Thoracic aorta (tissue), 2 donors: Measurements from ENCODE around the gene TEX101. TPM values are rescaled to one million over a fixed set of nuclear protein-coding genes. Genes with fewer than 3 reads are reported as not detected.

Source experiments
- ATAC-seq: fragments of 150-250 bp; one replicate; pipeline ENCODE4 v1.8.0; 2017; ENCODE audit warnings: low read depth; ENCODE audit not compliant: insufficient number of reproducible peaks, low FRiP score
- DNase-seq: peaks from one replicate; pipeline ENCODE4 v3.0.0-alpha.2; 2020; ENCODE audit warnings: low spot score
- H3K27ac ChIP-seq, 2 donors: fragments of 200-600 bp; sonication (generic); 1 replicate in 1 of 2; 2 replicates in 1 of 2; pipeline ENCODE4 v1.5.1; 2016; ENCODE audit warnings: mild to moderate bottlenecking in 2 of 2, moderate library complexity in 2 of 2
- H3K27me3 ChIP-seq: fragments of 200-600 bp; sonication (generic); replicated peaks from 2 replicates; pipeline ENCODE4 v1.6.0; 2016; ENCODE audit warnings: mild to moderate bottlenecking; ENCODE audit not compliant: insufficient read depth
- H3K36me3 ChIP-seq: fragments of 200-600 bp; sonication (generic); one replicate; pipeline ENCODE4 v1.5.1; 2016
- H3K4me1 ChIP-seq, 2 donors: fragments of 200-600 bp; sonication (generic); 1 replicate in 1 of 2; 2 replicates in 1 of 2; pipeline versions ENCODE4 v1.5.1 to v1.6.0; 2016; ENCODE audit warnings: low read depth in 2 of 2, mild to moderate bottlenecking in 1 of 2; ENCODE audit not compliant: control insufficient read depth in 1 of 2
- H3K4me3 ChIP-seq: fragments of 200-600 bp; sonication (generic); 2 replicates; pipeline ENCODE4 v1.5.1; 2016; ENCODE audit warnings: mild to moderate bottlenecking
- H3K9me3 ChIP-seq: fragments of 200-600 bp; sonication (generic); 2 replicates; pipeline ENCODE4 v1.5.1; 2016
- total RNA-seq, 2 donors: library from RNA; depleted of rRNA; stranded (reverse); fragments of >200 nt; gene quantifications; one replicate each; pipeline versions ENCODE4 v1.1.0 to v1.2.3, GENCODE V29; 2016
- TF ChIP-seq, protein P1 (sequence below): fragments of 200-600 bp; sonication (generic); IDR thresholded peaks from one replicate; pipeline ENCODE4 v1.5.1; 2019; ENCODE audit warnings: antibody characterized with exemption

TEX101 gene
- total RNA-seq, 2 donors from 2014 or later = not detected

- Histone ChIP-seq H3K27ac (peak within 1 kb of the TSS; percentile 76 to 82), H3K4me3 (peak within 1 kb of the TSS; percentile 87), H3K36me3 (no peaks in the 10 kb centered on the region), H3K9me3 (no peaks in the 10 kb centered on the region), H3K27me3 (no peaks in the 10 kb centered on the region), H3K4me1 (peaks cover 7 to 20% of the 10 kb centered on the region in 2 donors)
- TF ChIP-seq, protein P1, sequence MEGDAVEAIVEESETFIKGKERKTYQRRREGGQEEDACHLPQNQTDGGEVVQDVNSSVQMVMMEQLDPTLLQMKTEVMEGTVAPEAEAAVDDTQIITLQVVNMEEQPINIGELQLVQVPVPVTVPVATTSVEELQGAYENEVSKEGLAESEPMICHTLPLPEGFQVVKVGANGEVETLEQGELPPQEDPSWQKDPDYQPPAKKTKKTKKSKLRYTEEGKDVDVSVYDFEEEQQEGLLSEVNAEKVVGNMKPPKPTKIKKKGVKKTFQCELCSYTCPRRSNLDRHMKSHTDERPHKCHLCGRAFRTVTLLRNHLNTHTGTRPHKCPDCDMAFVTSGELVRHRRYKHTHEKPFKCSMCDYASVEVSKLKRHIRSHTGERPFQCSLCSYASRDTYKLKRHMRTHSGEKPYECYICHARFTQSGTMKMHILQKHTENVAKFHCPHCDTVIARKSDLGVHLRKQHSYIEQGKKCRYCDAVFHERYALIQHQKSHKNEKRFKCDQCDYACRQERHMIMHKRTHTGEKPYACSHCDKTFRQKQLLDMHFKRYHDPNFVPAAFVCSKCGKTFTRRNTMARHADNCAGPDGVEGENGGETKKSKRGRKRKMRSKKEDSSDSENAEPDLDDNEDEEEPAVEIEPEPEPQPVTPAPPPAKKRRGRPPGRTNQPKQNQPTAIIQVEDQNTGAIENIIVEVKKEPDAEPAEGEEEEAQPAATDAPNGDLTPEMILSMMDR = no peak
- ATAC-seq (no peak), DNase-seq (no peak)
Measured at GRCh38 chr19:43465468-43466120, 50.9 kb downstream of the TEX101 start, which contains the start of gene LYPD3. Gene LYPD3, minus strand, starts transcription at chr19:43465608. Its CDS starts 37 bp downstream, at chr19:43465571.

DNA sequence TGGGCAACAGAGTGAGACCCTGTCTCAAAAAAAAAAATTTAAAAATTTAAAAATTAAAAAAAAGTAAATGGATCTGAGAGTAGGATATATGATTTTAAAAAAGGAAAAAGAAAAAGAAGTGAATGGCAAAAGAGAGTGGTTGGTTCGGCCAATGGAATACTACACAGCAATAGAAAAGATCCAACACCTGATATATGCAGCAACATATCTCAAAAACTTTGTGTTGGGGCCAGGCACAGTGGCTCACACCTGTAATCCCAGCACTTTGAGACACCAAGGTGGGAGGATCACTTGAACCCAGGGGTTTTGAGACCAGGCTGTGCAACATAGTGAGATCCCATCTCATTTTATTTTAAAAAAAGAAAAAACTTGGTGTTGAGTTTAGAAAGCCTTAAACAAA lies 52.1 kb downstream of the TEX101 start:
- Histone ChIP-seq H3K9me3 (no peaks in the 10 kb centered on the region), H3K27ac (no peak overlapping the region), H3K4me1 (peaks cover 7 to 20% of the 10 kb centered on the region in 2 donors), H3K36me3 (no peaks in the 10 kb centered on the region), H3K27me3 (no peaks in the 10 kb centered on the region), H3K4me3 (no peak overlapping the region)
- TF ChIP-seq, protein P1 = no peak
- no peak for ATAC-seq
- no peak for DNase-seq

GRCh38 chr19:43467276-43467675 lies 52.6 kb downstream of the TEX101 start:
- no peak for ATAC-seq
- no peak overlapping the region for H3K4me3 ChIP-seq

DNA sequence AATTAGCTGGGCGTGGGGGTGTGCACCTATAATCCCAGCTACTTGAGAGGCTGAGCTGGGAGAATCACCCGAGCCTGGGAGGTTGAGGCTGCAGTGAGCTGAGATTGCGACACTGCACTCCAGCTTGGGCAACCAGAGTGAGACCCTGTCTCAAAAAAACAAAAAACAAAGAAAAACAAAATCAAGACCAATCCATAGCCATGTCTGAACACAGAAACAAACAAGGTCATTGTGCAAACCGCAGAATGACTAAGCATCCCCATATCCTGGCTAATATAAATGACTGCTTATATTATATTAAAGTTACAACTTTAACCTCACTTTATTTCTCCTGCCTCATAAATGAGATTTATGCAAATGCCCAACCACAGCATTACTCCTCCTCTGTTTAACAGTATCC lies 53.0 kb downstream of the TEX101 start:
- no peak overlapping the region for H3K27ac ChIP-seq

More at GRCh38 chr19:43467276-43467675, 52.6 kb downstream of the TEX101 start:
- Histone ChIP-seq H3K4me1 (peaks cover 7 to 20% of the 10 kb centered on the region in 2 donors), H3K27ac (no peak overlapping the region), H3K36me3 (no peaks in the 10 kb centered on the region), H3K9me3 (no peaks in the 10 kb centered on the region), H3K27me3 (no peaks in the 10 kb centered on the region)
- TF ChIP-seq, protein P1 = no peak
- DNase-seq = no peak

More for the DNA sequence above, 53.0 kb downstream of the TEX101 start:
- H3K36me3 ChIP-seq = no peaks in the 10 kb centered on the region
- ATAC-seq (no peak), DNase-seq (no peak)
- no peaks in the 10 kb centered on the region for H3K27me3 ChIP-seq
- H3K9me3 ChIP-seq = no peaks in the 10 kb centered on the region
- peaks cover 6 to 17% of the 10 kb centered on the region in 2 donors for H3K4me1 ChIP-seq
- TF ChIP-seq, protein P1 = no peak
- no peak overlapping the region for H3K4me3 ChIP-seq

Other genes with a start within 250 kb of the TEX101 start
- not detected for gene PSG5, start 228.4 kb upstream of the TEX101 start, total RNA-seq
- gene PSG4, start 209.3 kb upstream of the TEX101 start, total RNA-seq = not detected
- not detected for gene PSG9, start 145.4 kb upstream of the TEX101 start, total RNA-seq
- 1 to 10 TPM in 1 of 2 donors, not detected in 1; 3.5 TPM for gene CD177, start 61.2 kb upstream of the TEX101 start, total RNA-seq
- under 1 TPM in 1 of 2 donors, not detected in 1; 0.41 TPM for gene LYPD3, start 50.7 kb downstream of the TEX101 start, total RNA-seq
- 10 to 100 TPM; 10.0 to 14.7 TPM for gene PHLDB3, start 89.9 kb downstream of the TEX101 start, total RNA-seq
- 10 to 100 TPM; 42.0 to 45.9 TPM for gene ETHE1, start 112.3 kb downstream of the TEX101 start, total RNA-seq
- gene ZNF575, start 118.3 kb downstream of the TEX101 start, total RNA-seq = 1 to 10 TPM in 1 of 2 donors, not detected in 1; 1.6 TPM
- gene XRCC1, start 160.6 kb downstream of the TEX101 start, total RNA-seq = 10 to 100 TPM; 24.3 to 30.2 TPM
- gene PINLYP, start 160.9 kb downstream of the TEX101 start, total RNA-seq = 10 to 100 TPM in 1 of 2 donors, 1 to 10 TPM in 1; 6.6 to 11.9 TPM
- 10 to 100 TPM; 24.4 to 37.2 TPM for gene IRGQ, start 181.2 kb downstream of the TEX101 start, total RNA-seq
- 10 to 100 TPM in 1 of 2 donors, 1 to 10 TPM in 1; 4.6 to 20.2 TPM for gene ZNF576, start 181.7 kb downstream of the TEX101 start, total RNA-seq
- under 1 TPM in 1 of 2 donors, not detected in 1; 0.56 TPM for gene SRRM5, start 197.2 kb downstream of the TEX101 start, total RNA-seq
- 10 to 100 TPM; 24.1 to 37.8 TPM for gene ZNF428, start 204.7 kb downstream of the TEX101 start, total RNA-seq
- gene CADM4, start 225.0 kb downstream of the TEX101 start, total RNA-seq = 1 to 10 TPM; 1.9 to 5.6 TPM